HL-60/S4 (cell line): ENCODE measurements around the gene PUS3.

Source experiments
- in situ Hi-C: fragments of 300-500 bp; cut with MboI; formaldehyde crosslinking; loops from 2 replicates; pipeline ENCODE4 v1.14.3; 2022; ENCODE audit warnings: low sequenced_read_pairs

PUS3 gene, protein sequence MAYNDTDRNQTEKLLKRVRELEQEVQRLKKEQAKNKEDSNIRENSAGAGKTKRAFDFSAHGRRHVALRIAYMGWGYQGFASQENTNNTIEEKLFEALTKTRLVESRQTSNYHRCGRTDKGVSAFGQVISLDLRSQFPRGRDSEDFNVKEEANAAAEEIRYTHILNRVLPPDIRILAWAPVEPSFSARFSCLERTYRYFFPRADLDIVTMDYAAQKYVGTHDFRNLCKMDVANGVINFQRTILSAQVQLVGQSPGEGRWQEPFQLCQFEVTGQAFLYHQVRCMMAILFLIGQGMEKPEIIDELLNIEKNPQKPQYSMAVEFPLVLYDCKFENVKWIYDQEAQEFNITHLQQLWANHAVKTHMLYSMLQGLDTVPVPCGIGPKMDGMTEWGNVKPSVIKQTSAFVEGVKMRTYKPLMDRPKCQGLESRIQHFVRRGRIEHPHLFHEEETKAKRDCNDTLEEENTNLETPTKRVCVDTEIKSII

DNA sequence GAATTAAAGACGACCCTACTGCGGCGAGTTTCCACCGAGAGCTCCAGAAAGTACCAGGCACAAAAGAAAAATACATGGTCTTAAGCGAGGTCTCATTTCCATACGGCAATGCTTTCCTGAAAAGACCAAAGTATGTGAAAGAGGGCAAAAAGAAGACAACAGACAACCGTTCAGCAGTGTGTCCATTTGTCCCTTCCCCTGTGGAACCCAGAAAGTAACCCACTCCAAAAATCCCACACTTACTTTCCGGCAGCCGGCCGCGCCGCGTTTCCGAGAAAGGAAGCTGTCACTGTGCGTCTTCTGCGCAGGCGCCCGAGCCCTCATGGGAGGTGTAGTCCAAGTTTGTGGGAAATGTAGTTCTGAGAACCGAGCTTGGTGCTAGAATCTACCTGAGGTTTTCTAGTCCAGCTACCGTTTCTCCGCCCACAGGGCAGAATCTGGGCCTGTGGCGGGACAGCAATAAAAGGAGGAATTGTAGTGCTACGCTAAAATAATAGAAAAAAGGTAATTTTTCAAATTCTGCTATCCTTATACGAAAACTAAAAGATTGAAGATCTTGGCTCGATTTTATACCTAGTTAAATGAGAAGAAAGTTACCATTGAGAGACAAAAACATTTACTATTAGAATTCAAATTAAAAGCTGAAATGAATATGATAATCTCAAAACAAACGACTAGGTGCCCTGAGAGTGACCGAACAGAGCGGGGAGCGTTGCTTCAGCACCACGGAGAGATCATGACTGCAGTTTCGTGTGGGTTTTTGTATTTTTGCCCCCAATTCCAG lies at the start of gene PUS3:
TSS of gene PUS3 (minus strand) at position 280 of the 784 bp plus-strand sequence. CDS start 6,922 bp downstream, outside the sequence.
- in situ Hi-C loops, result no loop called here

DNA sequence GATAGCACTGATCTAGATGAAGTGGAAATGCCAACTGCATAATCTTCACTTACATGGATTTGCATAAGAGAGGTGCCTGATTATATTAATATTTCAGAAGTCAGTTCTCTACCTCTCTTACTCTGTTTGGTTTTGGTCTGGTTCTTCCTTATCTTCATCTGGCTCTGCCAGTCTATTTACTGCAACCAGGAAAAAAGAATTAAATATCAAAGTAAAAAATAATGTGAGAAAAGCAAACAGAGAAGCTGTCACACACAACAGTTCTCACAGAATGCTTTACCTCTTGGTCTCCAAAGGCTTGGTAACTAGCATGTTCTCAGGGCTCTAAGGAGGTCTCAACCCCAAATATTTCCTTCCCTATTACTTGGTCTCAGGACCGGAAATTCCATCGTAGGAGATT lies 49.6 kb upstream of the PUS3 start:
- in situ Hi-C loops, result no loop called here

DNA sequence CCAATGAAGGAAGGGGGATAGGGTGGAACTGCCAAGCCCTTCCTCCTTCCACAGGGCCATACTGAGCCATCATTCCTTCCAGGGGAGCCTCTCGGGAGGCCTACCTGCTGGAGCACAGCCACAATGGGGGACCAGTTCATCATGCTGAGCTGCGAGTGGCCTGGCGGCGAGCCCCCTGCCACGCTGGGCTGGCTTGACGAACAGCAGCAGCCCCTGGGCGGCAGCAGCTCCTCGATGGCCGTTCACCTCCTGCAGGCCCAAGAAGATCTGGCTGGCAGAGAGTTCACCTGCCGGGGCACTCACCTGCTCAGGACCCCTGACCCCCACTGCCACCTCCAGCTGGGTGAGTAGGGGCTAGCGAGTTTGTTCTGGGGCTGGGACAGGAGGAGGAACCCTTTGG lies 48.7 kb upstream of the PUS3 start:
- in situ Hi-C loops, result no loop called here

DNA sequence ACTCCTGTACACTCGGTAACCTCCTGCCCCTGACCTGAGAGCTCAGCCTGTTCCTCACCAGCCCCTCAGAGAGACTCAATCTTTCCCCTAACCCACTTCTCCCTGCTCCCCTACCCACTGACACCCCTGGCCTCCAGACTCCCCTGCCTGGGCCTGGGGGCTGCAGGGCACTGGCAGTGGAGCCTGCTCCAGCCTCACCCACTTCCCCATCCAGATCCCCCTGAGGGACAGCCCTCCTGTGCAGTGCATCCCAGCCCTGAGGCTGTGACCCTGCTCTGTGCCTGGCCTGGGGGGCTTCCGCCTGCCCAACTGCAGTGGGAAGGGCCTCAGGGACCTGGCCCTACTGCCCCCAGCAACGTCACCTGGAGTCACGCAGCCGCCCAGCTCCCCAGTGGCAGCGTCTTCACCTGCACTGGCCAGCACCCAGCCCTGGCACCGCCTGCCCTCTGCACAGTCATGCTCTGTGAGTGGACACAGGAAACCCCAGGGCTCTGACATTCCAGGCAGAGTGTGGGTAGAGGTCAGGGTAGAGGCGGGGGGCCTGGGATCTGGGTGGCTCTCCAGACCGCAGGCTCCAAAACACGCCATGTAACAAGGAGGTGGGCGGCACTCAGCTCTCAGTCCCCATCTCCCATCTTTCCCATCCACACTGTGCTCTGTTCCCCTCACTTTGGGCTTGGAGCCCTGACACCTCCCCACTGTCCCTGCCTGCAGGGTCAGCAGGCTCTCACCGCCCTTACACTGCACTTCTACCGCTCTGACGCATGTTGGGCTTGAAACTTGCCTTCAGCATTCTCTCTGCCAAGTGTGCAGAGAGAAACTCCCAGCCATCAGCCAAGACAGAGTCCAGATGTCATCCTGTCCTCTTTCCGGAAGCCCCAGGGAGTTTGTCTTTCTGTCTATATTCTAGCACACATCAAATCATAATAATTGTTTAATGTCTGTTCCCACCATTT lies 48.0 kb upstream of the PUS3 start:
- in situ Hi-C loops, result no loop called here

DNA sequence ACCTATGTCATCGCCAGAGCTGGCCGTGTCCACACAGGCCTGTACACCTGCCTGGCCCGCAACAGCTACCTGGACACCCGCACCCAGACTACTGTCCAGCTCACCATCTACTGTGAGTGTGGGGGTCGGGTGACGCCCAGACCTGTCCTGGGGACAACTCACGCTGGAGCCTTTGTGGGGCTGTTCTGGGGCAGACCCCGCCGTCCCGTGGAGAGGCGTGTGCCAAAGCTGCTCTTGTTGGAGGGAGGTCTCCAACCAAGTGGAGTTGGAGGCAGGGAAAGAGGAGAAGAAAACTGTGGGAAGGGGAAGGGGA lies 47.1 kb upstream of the PUS3 start:
- in situ Hi-C loops, result no loop called here

DNA sequence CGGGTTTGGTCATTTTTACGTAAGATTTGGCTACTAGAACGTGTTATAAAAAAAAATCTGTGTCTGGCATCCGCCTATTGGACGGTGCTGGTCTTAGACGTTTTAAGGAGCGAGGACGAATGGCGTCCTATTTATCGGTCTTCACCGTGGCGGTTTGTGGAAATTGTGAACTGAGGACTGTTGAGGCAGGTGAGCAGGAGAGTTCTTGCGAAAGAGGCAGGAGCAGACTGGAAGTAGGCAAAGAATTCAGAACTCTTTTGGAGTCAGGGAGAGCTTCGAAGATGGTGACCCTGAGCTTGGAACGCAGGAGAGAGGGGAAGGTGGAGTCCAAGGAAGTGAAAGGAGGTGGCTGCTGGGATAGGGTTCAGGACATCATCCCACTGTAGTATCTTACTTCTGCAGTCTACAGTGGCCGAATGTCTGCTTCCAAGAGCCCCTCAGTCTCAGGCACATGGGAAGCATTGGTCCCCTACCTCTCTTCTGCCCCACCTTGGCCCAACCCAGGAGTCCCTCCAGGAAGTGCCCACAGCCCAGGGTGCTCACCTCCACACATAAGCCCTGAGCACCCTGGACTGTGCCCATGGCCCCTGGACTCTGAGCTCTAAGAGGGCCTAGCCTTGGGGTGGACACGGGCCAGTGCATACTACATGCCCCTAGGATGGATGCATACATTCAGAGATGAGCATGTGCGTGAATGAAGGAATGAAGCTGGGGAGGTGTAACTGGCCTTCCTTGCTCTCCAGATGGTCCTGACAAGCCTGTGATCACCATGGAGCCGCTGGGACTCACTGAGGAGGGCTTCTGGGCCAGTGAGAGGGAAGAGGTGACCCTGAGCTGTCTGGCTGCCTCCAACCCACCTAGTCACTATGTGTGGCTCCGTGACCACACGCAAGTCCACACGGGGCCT lies 46.5 kb upstream of the PUS3 start:
- in situ Hi-C loops, result no loop called here

DNA sequence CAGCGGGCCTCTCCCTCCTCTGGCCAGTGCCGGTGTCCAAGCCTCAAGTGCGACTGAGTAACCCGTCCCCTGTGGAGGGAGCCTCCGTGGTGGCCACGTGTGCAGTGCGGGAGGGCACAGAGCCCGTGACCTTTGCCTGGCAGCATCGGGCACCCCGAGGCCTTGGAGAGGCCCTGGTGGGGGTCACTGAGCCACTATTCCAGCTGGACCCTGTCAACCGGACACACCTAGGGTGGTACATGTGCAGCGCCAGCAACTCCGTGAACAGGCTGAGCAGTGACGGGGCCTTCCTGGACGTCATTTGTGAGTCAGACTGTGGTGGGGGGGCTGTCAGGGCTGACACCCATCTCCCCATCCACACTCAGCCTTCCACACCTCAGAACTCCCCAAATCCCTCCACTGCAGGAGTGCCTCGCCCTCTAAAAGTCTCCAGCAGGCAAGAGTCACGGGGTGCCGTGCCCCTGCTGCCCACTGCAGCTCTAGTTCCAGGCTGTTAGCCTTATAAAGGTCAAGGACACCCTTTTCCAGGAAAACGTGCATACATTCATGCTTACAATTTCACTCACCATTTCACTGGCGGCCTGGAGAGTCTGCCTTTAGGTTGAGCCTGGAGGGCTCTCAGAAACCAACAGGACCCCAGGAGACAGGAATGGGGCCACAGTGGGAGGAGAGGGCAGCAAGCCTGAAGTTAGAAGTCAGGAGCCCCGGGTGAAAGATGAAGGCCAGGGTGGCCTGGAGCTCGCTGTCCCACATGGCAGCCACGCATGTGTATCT lies 45.5 kb upstream of the PUS3 start:
- in situ Hi-C loops, result no loop called here

DNA sequence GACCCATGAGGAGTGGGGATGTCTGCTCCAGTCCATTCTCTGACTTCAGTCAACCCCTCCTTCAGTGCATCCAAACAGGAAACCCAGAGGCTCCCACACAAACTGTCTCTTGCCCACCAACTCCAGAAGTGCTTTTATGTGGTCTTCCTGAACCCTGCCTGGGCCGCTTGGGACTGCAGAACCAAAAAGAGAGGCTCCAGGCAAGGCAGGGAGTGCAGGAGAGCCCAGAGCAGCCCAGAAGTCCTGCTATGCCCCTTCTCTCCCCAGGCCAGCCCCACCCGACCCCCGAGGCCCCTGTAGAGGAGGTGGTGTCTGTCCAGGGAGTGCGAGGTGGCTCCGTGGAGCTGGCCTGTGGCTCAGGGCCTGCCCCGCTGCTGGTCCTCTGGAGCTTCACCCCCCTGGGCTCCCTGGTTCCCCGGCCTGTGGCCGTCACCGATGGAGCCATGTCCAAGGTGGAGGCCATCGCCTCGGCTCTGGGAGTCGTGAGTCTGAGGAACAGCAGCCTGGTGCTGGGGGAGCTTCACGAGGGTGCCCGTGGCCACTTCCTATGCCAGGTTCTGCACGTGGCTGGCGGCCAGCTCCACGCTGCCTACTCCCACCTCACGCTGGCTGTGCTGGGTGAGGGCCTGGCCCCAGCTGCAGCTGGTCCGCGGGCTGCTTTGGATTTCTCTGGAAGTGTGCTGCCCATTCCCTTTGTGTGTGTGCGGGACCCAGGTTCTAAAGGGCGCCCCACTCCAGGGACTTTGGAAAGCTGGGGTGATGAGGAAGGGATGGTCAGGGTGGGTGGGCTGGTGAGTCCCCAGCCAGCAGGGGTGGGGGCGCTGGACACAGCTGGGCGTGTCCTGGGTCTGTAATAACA lies 44.6 kb upstream of the PUS3 start:
- in situ Hi-C loops, result no loop called here

DNA sequence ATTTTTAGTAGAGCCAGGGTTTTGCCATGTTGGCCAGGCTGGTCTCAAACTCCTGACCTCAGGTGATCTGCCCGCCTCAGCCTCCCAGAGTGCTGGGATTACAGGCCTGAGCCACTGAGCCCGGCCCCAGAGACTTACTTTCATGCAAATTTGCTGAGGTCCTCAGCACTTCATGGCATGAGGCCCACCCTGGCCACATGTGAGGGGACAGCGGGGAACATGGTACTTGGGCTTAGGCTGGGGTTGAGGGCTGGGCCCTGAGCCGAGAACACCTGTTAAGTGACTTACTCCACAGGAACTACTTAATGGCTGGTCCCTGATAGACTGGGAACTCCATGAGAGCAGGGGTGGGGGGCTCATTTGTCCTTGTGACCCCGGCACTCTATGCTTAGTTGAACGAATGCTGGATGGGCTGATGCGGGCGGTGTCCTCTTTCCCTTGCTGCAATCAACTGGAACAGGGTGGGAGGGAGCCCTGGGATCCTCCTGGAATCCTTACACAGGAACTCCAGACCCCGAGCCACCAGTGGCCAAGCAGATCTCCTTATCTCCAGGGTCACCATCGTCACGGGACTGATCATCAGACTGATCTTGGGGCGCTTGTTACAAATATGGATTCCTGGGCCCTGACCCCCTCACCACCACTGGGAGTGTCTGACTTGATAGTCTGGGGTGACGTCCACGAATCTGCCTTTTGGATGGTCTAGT lies 43.9 kb upstream of the PUS3 start:
- in situ Hi-C loops, result no loop called here

DNA sequence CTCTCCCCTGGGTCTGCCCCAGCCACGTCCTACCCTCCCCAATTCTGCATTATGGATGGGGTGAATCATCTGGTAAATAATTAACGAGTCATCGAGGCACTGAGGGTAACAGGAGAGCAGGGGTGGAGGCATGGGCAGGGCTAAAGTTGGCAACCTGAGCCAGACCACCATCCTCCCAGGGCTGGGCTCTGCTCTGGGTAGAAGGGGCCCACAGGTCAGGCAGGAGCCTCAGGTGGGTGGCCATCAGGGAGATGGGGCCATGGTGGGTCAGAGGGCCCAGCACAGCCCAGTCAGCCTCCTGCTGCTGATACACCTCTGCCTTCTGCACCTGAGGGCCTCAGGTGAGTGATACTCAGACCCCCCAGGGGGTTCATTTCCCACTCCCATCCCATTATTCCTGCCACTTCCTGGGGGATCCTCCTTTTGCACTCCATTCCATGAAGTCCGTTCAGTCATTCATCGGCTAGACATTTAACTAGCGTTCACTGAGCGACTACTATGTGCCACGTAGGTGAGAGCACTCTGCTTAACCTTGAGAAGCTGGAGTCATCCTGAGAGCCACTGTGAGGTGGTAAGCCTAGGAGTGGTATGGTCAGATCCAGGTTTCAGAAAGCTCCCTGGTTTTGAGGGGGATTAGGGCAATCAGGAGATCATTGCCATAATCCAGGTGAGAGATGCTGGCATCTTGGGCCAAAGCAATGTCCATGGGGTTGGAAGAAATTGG lies 43.0 kb upstream of the PUS3 start, which contains the start of gene VSIG10L2:
TSS of gene VSIG10L2 (plus strand) at position 248 of the 724 bp plus-strand sequence. CDS start at position 260, 12 bp downstream.
- in situ Hi-C loops, result no loop called here

DNA sequence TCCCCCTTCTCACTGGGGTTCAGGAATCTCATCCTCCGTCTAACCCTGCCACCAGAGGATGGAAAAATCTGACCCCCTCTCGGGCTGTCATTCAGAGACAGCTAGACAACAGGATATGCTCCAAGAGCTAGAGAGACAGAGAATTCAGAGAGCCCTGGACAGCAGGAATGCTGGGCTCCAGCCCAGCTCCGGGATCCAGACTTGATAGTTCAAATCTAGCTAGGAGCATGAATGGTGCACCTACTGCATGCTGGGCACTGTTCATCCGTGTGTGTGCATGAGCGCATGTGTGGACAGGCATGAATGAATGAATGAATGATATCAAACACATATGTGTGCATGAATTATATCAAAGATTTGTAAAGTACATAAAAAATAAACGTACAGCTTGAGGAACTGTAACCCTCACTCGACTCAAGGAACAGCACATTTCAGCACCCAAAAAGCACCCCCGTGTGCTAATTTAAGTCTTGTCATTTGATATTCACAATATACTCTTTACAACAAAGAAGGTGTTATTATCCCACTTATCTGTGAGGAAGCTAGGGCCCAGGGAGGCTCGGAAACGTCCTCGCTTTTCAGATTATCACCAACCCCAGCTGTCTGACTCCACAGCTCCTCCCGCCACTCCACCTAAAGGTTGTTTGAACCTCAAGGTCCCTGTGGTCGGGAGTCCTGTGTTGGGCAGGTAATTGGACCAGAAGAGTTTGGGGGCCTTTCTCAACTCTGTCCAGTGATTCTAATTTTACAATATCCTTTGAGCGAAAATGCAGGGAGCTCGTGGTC lies 42.2 kb upstream of the PUS3 start:
- in situ Hi-C loops, result no loop called here

DNA sequence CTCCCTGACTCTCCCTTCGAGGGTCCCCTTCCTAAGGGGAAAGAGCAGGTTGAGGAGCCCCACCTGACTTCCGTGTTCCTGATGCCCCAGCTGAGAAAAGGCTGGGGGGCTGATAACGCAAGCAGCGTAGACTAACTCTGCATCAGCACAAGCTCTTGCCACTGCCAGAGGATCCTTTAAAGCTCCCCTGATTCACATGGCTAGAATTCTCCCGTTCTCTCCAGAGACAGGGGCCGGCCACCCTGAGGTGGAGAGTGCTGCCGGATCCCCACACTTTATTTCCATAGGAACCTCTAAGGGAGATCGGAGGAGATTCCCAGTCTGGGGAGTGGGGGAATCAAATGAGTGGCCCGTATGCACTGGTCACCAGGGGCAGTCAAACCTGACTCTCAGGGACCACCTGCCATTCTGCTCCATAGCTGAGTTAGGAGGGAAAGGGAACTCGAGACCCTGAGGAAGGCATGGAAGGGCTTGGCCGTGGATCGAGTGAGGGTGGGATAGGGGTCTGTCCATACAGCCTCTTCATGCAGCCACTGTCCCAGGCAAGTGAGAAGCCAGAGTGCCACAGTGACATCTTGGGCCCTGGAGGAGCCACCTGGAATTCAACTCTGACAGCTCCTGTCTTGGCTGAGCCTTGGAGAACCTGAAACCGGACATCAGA lies 41.5 kb upstream of the PUS3 start:
- in situ Hi-C loops, result no loop called here

DNA sequence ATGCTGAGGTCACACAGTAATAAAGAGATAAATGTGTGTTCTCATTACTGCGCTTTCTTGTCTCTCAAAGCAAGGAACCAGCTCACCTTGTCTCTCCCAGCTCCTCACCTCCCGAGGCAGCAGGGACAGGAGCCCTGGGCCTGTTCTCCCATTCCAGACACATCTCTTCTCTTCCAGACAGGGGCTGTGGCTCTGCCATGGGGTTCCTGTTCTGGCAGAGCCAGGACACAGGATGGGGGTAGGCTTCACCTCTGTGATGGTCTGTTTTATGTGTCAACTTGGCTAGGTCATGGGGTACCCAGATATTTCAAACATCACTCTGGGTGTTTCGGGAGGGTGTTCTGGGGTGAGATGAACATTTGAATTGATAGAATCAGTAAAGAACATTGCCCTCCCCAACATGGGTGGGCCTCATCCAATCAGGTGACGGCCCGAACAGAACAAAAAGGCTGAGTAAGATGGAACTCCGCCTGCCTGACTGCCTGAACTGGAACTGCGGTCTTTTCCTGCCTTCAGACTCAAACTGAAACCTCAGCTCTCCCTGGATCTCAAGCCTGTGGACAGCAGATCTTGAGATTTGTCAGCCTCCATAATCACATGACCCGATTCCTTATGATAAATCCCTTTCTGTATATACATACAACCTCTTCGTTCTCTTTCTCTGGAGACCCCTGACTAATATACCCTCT lies 40.8 kb upstream of the PUS3 start:
- in situ Hi-C loops, result no loop called here

DNA sequence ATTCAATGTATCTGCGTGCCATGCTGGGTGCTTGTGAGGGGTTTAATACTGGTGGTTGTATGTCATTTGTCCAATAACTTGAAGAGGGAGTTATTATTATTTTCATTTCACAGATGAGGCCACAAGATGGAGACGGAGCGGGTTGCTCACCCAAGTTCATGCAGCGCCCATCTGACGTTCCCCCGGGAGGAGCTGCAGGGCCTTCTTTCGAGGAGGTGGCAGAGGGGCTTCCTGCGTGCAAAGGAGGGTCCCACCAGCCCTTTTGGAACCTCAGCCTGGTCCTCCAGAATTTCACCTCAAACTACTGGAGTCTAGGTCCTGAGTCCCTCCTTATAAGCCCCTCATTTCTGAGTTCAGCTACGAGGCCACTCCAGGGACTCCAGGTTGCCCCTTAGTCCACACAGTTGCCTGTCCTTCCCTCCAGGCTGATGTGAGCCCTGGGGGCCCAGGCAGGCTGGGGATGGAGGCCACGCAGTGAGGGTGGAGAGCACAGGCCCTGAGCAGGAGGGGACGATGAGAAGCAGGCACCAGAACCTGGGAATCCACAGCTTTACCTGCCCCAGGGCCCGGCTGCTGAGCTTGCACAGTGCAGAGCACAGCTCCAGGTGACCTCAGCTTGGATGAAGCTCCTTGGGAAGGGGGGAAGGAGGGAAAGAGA lies 39.9 kb upstream of the PUS3 start:
- in situ Hi-C loops, result no loop called here
